Thyroid gland (tissue), 4 donors: ENCODE data around the gene PGP. TPM values are rescaled to one million over a fixed set of nuclear protein-coding genes. Genes with fewer than 3 reads are reported as not detected.

Experiments
- DNase-seq, 2 donors: peaks; one replicate each; pipeline ENCODE4 v3.0.0-alpha.2; 2019
- H3K27ac ChIP-seq, 3 donors: fragments of 200-600 bp; sonication (generic); 1 replicate in 2 of 3; 2 replicates in 1 of 3; pipeline ENCODE4 v1.5.1; 2016 to 2019; ENCODE audit warnings: mild to moderate bottlenecking in 1 of 3, moderate library complexity in 1 of 3
- H3K27me3 ChIP-seq: fragments of 200-600 bp; sonication (generic); one replicate; pipeline ENCODE4 v1.5.1; 2019
- H3K36me3 ChIP-seq, 2 donors: fragments of 200-600 bp; sonication (generic); one replicate each; pipeline ENCODE4 v1.5.1; 2016 to 2019
- H3K4me1 ChIP-seq, 2 donors: fragments of 200-600 bp; sonication (generic); one replicate each; pipeline ENCODE4 v1.5.1; 2017 to 2019
- H3K4me3 ChIP-seq, 3 donors: fragments of 200-600 bp; sonication (generic); replicated peaks in 1 of 3; 1 replicate in 2 of 3; 2 replicates in 1 of 3; pipeline ENCODE4 v1.5.1; 2016; ENCODE audit warnings: mild to moderate bottlenecking in 1 of 3
- H3K9me3 ChIP-seq: fragments of 200-600 bp; sonication (generic); one replicate; pipeline ENCODE4 v1.5.1; 2017
- POLR2A ChIP-seq, 2 donors: fragments of 450-650 bp; IDR thresholded peaks; one replicate each; pipeline ENCODE4 v1.6.1; 2017; ENCODE audit warnings: antibody characterized with exemption in 2 of 2, mild to moderate bottlenecking in 2 of 2, moderate library complexity in 1 of 2
- WGBS, 2 donors: methylation state at CpG; one replicate each; pipeline ENCODE4 v1.1.5; 2017; 5-methylcytosine and 5-hydroxymethylcytosine counted together
- intact Hi-C: fragments of 100-400 bp; cut with DNase I; formaldehyde crosslinking; loops from one replicate; pipeline ENCODE4 v1.15.1; 2023
- total RNA-seq, 4 donors: library from RNA; depleted of rRNA; stranded (reverse); fragments of >200 nt; gene quantifications; one replicate each; pipeline ENCODE4 v1.2.3, GENCODE V29; 2016
- TF ChIP-seq, protein P1 (sequence below), 6 experiments: fragments of 200-600 bp in 3 of 6; fragments of 450-650 bp in 3 of 6; sonication (generic) in 3 of 6; IDR thresholded peaks; one replicate each; pipeline ENCODE4 v1.5.1; 2016 to 2019; ENCODE audit warnings: antibody characterized with exemption in 6 of 6, mild to moderate bottlenecking in 2 of 6, inconsistent platforms in 1 of 6, moderate library complexity in 1 of 6

Gene PGP
- total RNA-seq, 4 donors from 2014 or later: 13.4 to 44.0 (median 28.8) TPM

DNA sequence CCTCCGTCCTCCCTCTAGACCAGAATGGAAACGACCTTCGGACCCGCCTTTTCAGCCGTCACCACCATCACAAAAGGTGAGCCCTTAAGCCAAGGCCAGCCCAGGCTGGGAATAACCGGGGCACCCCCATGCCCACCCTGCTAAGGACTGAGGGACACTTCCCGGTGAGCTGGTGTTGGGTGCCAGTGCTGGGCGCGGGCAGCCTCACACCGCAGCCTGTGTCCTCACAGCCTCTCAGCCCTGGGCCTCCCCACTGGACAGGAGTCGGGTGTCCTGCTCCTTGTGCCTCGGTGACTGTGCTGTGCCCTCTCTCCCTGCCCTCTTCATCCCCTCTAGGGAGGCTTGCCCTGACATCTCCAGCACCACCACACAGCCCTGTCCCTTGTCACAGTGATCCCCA lies 48.8 kb downstream of the PGP start:
- H3K27ac ChIP-seq: no peak overlapping the region
- DNase-seq: no peak
- H3K4me3 ChIP-seq: no peak overlapping the region
- no peaks in the 10 kb centered on the region for H3K27me3 ChIP-seq
- H3K9me3 ChIP-seq: no peaks in the 10 kb centered on the region
- intact Hi-C loops: no loop called here
- no peak for TF ChIP-seq POLR2A (IDR thresholded peaks at IDR 0.05)
- TF ChIP-seq, protein P1, sequence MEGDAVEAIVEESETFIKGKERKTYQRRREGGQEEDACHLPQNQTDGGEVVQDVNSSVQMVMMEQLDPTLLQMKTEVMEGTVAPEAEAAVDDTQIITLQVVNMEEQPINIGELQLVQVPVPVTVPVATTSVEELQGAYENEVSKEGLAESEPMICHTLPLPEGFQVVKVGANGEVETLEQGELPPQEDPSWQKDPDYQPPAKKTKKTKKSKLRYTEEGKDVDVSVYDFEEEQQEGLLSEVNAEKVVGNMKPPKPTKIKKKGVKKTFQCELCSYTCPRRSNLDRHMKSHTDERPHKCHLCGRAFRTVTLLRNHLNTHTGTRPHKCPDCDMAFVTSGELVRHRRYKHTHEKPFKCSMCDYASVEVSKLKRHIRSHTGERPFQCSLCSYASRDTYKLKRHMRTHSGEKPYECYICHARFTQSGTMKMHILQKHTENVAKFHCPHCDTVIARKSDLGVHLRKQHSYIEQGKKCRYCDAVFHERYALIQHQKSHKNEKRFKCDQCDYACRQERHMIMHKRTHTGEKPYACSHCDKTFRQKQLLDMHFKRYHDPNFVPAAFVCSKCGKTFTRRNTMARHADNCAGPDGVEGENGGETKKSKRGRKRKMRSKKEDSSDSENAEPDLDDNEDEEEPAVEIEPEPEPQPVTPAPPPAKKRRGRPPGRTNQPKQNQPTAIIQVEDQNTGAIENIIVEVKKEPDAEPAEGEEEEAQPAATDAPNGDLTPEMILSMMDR (IDR thresholded peaks at IDR 0.05): no peak
- peaks cover 0 to under 1% of the 10 kb centered on the region in 2 donors for H3K4me1 ChIP-seq
- WGBS, 2 donors: 96 to 97% methylated on average over 10 to 11 of the region's 12 CpGs
- peaks cover 0 to 5% of the 10 kb centered on the region in 2 donors for H3K36me3 ChIP-seq

DNA sequence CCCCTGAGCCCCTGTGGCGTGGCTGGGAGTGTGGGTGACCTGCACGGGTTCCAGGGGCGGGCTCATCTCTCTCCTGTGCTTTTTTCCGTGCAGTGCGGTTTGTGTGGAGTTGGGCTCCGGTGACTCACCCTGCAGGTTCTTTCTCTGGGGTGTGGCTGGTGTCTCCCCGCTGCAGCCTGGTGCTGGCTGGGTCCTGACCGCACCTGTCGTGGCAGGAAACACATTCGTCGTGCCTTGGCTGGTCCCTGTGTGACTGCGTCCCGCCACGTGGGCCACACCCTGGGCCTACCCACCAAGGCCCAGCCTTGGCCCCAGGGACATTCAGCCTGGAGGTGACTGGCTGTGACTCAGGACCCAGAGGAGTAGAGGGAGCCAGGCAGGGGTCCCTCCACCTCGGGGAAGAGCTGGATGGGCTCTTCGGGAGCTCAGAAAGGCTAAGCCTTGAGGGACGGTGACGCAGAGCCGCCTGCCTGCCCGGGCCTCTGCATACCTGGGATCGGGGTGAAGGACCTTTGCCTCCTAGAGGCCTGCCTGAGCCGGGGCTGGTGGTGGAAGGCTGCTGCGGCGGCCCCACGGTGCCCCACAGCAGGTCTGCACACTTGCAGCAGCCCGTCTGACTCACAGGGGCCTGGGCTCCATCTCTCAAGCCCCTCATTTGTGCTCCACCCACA lies 51.3 kb downstream of the PGP start:
- Histone ChIP-seq H3K4me3 (no peak overlapping the region), H3K9me3 (no peaks in the 10 kb centered on the region), H3K27me3 (no peaks in the 10 kb centered on the region), H3K4me1 (peaks cover 4 to 21% of the 10 kb centered on the region in 2 donors), H3K27ac (no peak overlapping the region), H3K36me3 (peaks cover 0 to 5% of the 10 kb centered on the region in 2 donors)
- no peak for TF ChIP-seq POLR2A (IDR thresholded peaks at IDR 0.05)
- TF ChIP-seq, protein P1 (IDR thresholded peaks at IDR 0.05): no peak
- intact Hi-C loops: no loop called here
- WGBS, 2 donors: 87 to 92% methylated on average over 6 to 18 of the region's 26 CpGs
- DNase-seq: no peak

DNA sequence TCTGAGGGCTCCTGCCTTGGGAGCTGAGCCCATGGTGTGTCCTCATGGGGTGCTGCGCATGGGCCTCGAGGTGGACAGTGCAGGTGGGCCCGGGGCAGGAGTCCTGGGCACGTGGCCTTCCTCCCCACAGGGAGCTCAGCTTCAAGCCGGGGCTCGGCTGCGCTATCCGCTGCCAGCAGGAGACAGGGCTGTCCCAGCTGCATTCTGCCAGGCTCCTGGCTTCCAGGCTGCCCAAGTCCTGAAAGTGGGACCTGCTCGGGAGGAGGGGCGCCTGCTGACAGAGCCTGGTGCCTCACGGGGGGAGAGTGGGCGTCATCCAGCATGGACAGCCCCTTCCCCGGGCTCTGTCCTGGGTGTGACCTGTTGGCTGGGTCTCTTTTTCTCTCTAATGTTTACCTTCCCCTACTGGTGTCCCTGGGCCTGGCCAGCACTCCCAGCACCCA lies 51.9 kb downstream of the PGP start:
- Histone ChIP-seq H3K36me3 (peaks cover 0 to 5% of the 10 kb centered on the region in 2 donors), H3K4me3 (no peak overlapping the region), H3K27ac (no peak overlapping the region), H3K9me3 (no peaks in the 10 kb centered on the region), H3K4me1 (peaks cover 4 to 26% of the 10 kb centered on the region in 2 donors), H3K27me3 (no peaks in the 10 kb centered on the region)
- no peak for DNase-seq
- 89 to 90% methylated on average over 5 to 11 of the region's 13 CpGs for WGBS, 2 donors
- intact Hi-C loops: no loop called here
- no peak for TF ChIP-seq POLR2A (IDR thresholded peaks at IDR 0.05)
- TF ChIP-seq, protein P1 (IDR thresholded peaks at IDR 0.05): no peak

DNA sequence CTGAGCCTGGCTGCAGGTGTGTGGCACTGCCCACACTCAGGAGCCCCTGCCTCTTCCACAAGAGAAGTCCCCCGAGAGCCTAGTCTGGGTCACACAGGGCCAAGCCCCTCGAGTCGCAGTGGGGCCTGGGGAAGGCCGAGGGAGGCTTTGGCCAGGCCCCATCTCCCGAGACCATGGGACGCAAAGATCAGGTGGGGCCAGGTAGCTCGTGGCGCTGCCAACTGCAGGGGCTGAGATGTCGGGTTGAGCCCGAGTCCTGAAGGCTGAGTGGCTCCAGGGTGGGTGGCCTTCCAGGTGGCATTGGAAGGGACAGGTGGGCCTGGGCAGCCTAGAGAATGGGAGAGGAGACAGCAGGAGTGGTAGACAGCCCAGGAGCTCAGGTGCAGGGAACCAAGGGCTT lies 52.7 kb downstream of the PGP start:
- TF ChIP-seq, protein P1 (IDR thresholded peaks at IDR 0.05): no peak
- no peak for TF ChIP-seq POLR2A (IDR thresholded peaks at IDR 0.05)
- Histone ChIP-seq H3K36me3 (peaks cover 0 to 5% of the 10 kb centered on the region in 2 donors), H3K4me1 (peaks cover 4 to 33% of the 10 kb centered on the region in 2 donors), H3K27me3 (no peaks in the 10 kb centered on the region), H3K9me3 (no peaks in the 10 kb centered on the region), H3K4me3 (no peak overlapping the region), H3K27ac (no peak overlapping the region)
- intact Hi-C loops: no loop called here
- 96 to 98% methylated on average over 9 of the region's 10 CpGs for WGBS, 2 donors
- no peak for DNase-seq

Other genes with a start within 250 kb of the PGP start
- gene RNF151, start 248.0 kb downstream of the PGP start, total RNA-seq: not detected
- gene TBL3, start 242.8 kb downstream of the PGP start, total RNA-seq: 10 to 100 TPM; 34.4 to 91.8 (median 53.7) TPM
- gene NOXO1, start 233.4 kb downstream of the PGP start, total RNA-seq: not detected
- gene GFER, start 230.6 kb downstream of the PGP start, total RNA-seq: 10 to 100 TPM in 3 of 4 donors, 1 to 10 TPM in 1; 7.8 to 37.2 (median 22.3) TPM
- gene SYNGR3, start 224.9 kb downstream of the PGP start, total RNA-seq: not detected
- gene ZNF598, start 205.0 kb downstream of the PGP start, total RNA-seq: 10 to 100 TPM; 19.0 to 38.4 (median 27.4) TPM
- gene NPW, start 195.1 kb downstream of the PGP start, total RNA-seq: under 1 TPM in 2 of 4 donors, not detected in 2; 0.54 to 0.63 TPM
- gene NHERF2, start 187.9 kb downstream of the PGP start, total RNA-seq: 100 to 1,000 TPM in 1 of 4 donors, 10 to 100 TPM in 3; 73.8 to 146 (median 81.6) TPM
- gene NTHL1, start 167.0 kb downstream of the PGP start, total RNA-seq: 10 to 100 TPM in 3 of 4 donors, 1 to 10 TPM in 1; 6.1 to 38.7 (median 25.0) TPM
- 100 to 1,000 TPM; 101 to 148 (median 109) TPM for gene TSC2, start 166.9 kb downstream of the PGP start, total RNA-seq
- gene PKD1, start 78.9 kb downstream of the PGP start, total RNA-seq: 100 to 1,000 TPM in 1 of 4 donors, 10 to 100 TPM in 3; 66.9 to 153 (median 87.7) TPM
- 1 to 10 TPM in 1 of 4 donors, under 1 TPM in 2, not detected in 1; 0.40 to 1.6 (median 0.89) TPM for gene RAB26, start 66.2 kb downstream of the PGP start, total RNA-seq
- 10 to 100 TPM; 27.7 to 51.9 (median 41.5) TPM for gene TRAF7, start 59.1 kb downstream of the PGP start, total RNA-seq
- gene CASKIN1, start 18.2 kb downstream of the PGP start, total RNA-seq: 1 to 10 TPM in 1 of 4 donors, under 1 TPM in 3; 0.13 to 1.2 (median 0.40) TPM
- gene MLST8, start 9.4 kb downstream of the PGP start, total RNA-seq: 10 to 100 TPM; 61.0 to 95.6 (median 63.1) TPM
- 10 to 100 TPM in 2 of 4 donors, 1 to 10 TPM in 2; 3.8 to 44.6 (median 12.0) TPM for gene BRICD5, start 4.0 kb downstream of the PGP start, total RNA-seq
- 10 to 100 TPM; 35.3 to 55.7 (median 41.3) TPM for gene E4F1, start 8.8 kb upstream of the PGP start, total RNA-seq
- 1 to 10 TPM in 3 of 4 donors, under 1 TPM in 1; 0.88 to 4.5 (median 1.4) TPM for gene DNASE1L2, start 21.6 kb upstream of the PGP start, total RNA-seq
- 100 to 1,000 TPM; 104 to 208 (median 169) TPM for gene ECI1, start 36.7 kb upstream of the PGP start, total RNA-seq
- 100 to 1,000 TPM; 127 to 158 (median 141) TPM for gene RNPS1, start 53.3 kb upstream of the PGP start, total RNA-seq
- gene ABCA3, start 125.9 kb upstream of the PGP start, total RNA-seq: 10 to 100 TPM; 36.5 to 66.7 (median 60.4) TPM
- gene CCNF, start 214.6 kb upstream of the PGP start, total RNA-seq: 1 to 10 TPM; 1.2 to 2.5 (median 1.8) TPM
- under 1 TPM in 2 of 4 donors, not detected in 2; 0.83 to 0.96 TPM for gene TEDC2, start 245.3 kb upstream of the PGP start, total RNA-seq